ENCODE data around the gene XPA. TPM values are rescaled to one million over a fixed set of nuclear protein-coding genes. Genes with fewer than 3 reads are reported as not detected.

The XPA gene
- polyA plus RNA-seq, 3 donors, result 7.3 to 26.3 (median 13.0) TPM

- WGBS, 3 donors, result 92 to 97% (median 93%) methylated on average over 3 of the region's 3 CpGs
Measured at GRCh38 chr9:97668485-97668884, 28.7 kb downstream of the XPA start.

GRCh38 chr9:97666907-97667686 lies 30.0 kb downstream of the XPA start:
- WGBS, 3 donors, result 65 to 77% (median 66%) methylated on average over 5 of the region's 5 CpGs
- no peak overlapping the region for H3K27ac ChIP-seq (ENCODE audit: low read depth, low read length)

More at GRCh38 chr9:97668485-97668884, 28.7 kb downstream of the XPA start:
- H3K27ac ChIP-seq (ENCODE audit: low read depth, low read length), result no peak overlapping the region

- WGBS, 3 donors, result 88 to 92% (median 89%) methylated on average over 3 of the region's 3 CpGs
- no peak overlapping the region for H3K27ac ChIP-seq (ENCODE audit: low read depth, low read length)
Measured at GRCh38 chr9:97665742-97666141, 31.4 kb downstream of the XPA start.

GRCh38 chr9:97660847-97661246 lies 36.3 kb downstream of the XPA start:
- H3K27ac ChIP-seq (ENCODE audit: low read depth, low read length), result no peak overlapping the region
- 87 to 96% (median 93%) methylated on average over 2 of the region's 2 CpGs for WGBS, 3 donors

GRCh38 chr9:97660340-97660739 lies 36.8 kb downstream of the XPA start:
- H3K27ac ChIP-seq (ENCODE audit: low read depth, low read length), result no peak overlapping the region
- WGBS, 3 donors, result 57 to 82% (median 57%) methylated on average over 5 of the region's 5 CpGs

GRCh38 chr9:97659771-97660170 lies 37.4 kb downstream of the XPA start:
- 84 to 94% (median 87%) methylated on average over 3 of the region's 3 CpGs for WGBS, 3 donors
- no peak overlapping the region for H3K27ac ChIP-seq (ENCODE audit: low read depth, low read length)

GRCh38 chr9:97658707-97659106 lies 38.4 kb downstream of the XPA start:
- 73 to 84% (median 75%) methylated on average over 1 of the region's 1 CpG for WGBS, 3 donors
- H3K27ac ChIP-seq (ENCODE audit: low read depth, low read length), result no peak overlapping the region

GRCh38 chr9:97651646-97652045 lies 45.5 kb downstream of the XPA start:
- H3K27ac ChIP-seq (ENCODE audit: low read depth, low read length), result no peak overlapping the region
- 80 to 92% (median 90%) methylated on average over 3 of the region's 3 CpGs for WGBS, 3 donors

GRCh38 chr9:97647996-97648395 lies 49.1 kb downstream of the XPA start:
- no peak overlapping the region for H3K27ac ChIP-seq (ENCODE audit: low read depth, low read length)
- 90 to 97% (median 96%) methylated on average over 5 of the region's 5 CpGs for WGBS, 3 donors

GRCh38 chr9:97645720-97646119 lies 51.4 kb downstream of the XPA start:
- H3K27ac ChIP-seq (ENCODE audit: low read depth, low read length), result no peak overlapping the region

GRCh38 chr9:97640325-97640724 lies 56.8 kb downstream of the XPA start:
- H3K27ac ChIP-seq (ENCODE audit: low read depth, low read length), result no peak overlapping the region
- 52 to 93% (median 87%) methylated on average over 2 of the region's 2 CpGs for WGBS, 3 donors

- 47 to 79% (median 75%) methylated on average over 3 of the region's 3 CpGs for WGBS, 3 donors
- H3K27ac ChIP-seq (ENCODE audit: low read depth, low read length), result no peak overlapping the region
Measured at GRCh38 chr9:97638666-97639065, 58.5 kb downstream of the XPA start.

- 78 to 80% (median 80%) methylated on average over 3 of the region's 3 CpGs for WGBS, 3 donors
- H3K27ac ChIP-seq (ENCODE audit: low read depth, low read length), result no peak overlapping the region
Measured at GRCh38 chr9:97636903-97637302, 60.2 kb downstream of the XPA start.

GRCh38 chr9:97635026-97635425 lies 62.1 kb downstream of the XPA start:
- H3K27ac ChIP-seq (ENCODE audit: low read depth, low read length), result no peak overlapping the region
- WGBS, 3 donors, result 64 to 77% (median 76%) methylated on average over 7 of the region's 7 CpGs

GRCh38 chr9:97633859-97634490 lies 63.2 kb downstream of the XPA start:
- peak overlapping the region; percentile 86 for H3K27ac ChIP-seq (ENCODE audit: low read depth, low read length)
- 0 to 1% (median 1%) methylated on average over 33 to 43 of the region's 43 CpGs for WGBS, 3 donors

GRCh38 chr9:97632985-97633858 lies 63.9 kb downstream of the XPA start, which contains the start of the genes NCBP1 and TSTD2:
TSS of gene NCBP1 (plus strand) at chr9:97633821. CDS start at chr9:97633882, 61 bp downstream.
TSS of gene TSTD2 (minus strand) at chr9:97633368. CDS start at chr9:97627562, 5,806 bp downstream.
- peak within 1 kb of the TSS; percentile 86 for H3K27ac ChIP-seq (ENCODE audit: low read depth, low read length)
- WGBS, 3 donors, result 0 to 1% (median 1%) methylated on average over 77 to 83 of the region's 83 CpGs

- peak overlapping the region; percentile 86 for H3K27ac ChIP-seq (ENCODE audit: low read depth, low read length)
- 1 to 2% (median 1%) methylated on average over 27 of the region's 27 CpGs for WGBS, 3 donors
Measured at GRCh38 chr9:97632248-97632984, 64.7 kb downstream of the XPA start.

GRCh38 chr9:97630591-97630990 lies 66.5 kb downstream of the XPA start:
- no peak overlapping the region for H3K27ac ChIP-seq (ENCODE audit: low read depth, low read length)

Data from adipose tissue (tissue), 3 donors.